Suppressor macrophage (primary cell): Measurements from ENCODE around the gene VAT1.

Experiments used
- DNase-seq, 4 experiments: peaks; one replicate each; pipeline ENCODE4 v3.0.0-alpha.2; 2020 to 2022

VAT1 gene

DNA sequence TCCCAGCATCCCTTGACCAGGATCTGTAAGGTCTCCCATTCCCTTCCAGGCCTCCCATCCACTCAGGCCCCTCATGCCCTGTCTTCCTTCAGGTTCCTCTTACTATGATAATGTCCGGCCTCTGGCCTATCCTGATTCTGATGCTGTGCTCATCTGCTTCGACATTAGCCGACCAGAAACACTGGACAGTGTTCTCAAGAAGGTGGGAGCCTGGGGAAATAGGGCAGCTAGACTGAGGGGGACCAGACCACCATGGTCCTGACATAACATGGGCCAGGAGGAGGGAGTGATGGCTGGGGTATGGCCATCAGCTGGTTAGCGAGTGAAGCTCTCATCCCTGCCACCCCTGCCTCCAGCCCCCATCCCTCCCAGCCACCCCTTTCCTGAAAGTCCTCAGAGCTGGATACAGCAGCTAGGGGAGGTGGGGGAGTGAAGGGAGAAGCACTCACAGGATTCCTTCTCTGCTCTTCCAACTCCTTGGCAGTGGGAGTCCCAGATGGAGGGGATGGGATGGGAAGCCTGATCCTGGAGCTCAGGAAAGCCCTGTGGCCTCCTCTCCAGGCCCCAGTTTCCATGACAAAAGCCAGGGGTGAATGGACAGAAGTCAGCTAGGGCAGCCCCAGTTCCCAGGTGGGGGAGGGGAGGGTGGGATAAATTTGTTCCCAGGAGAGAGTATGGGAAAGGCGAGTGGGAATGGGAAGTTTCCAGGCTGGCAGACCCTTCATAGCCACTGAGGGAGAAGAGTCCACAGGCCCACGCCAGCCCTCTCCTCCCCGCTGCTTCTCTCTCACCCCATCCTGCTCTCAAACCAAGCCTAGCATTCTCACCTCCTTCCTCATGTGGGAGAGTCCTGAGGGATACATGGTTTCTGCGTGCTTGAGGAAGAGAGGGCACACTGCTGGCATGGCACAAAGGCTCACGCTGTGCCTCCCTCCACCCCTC is 5.2 kb upstream of the VAT1 start:
- no peak for DNase-seq

DNA sequence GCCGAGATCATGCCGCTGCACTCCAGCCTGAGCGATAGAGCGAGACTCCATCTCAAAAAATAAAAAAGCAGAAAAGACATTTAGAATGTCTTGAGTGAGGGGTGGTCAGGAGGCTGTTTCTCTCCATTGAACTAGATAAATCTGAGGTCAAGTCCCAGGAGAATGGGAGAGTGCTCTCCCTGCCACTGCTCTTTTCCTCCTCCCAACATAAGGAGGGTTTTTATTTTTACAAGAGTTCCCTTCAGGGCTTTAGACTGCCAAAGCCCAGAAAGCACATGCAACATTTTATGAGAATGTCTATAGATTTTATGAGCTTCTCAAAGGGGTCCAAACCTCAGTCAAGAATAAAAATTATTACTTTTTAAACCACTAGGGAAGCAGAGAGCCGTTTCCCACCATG is 4.4 kb upstream of the VAT1 start:
- no peak for DNase-seq

DNA sequence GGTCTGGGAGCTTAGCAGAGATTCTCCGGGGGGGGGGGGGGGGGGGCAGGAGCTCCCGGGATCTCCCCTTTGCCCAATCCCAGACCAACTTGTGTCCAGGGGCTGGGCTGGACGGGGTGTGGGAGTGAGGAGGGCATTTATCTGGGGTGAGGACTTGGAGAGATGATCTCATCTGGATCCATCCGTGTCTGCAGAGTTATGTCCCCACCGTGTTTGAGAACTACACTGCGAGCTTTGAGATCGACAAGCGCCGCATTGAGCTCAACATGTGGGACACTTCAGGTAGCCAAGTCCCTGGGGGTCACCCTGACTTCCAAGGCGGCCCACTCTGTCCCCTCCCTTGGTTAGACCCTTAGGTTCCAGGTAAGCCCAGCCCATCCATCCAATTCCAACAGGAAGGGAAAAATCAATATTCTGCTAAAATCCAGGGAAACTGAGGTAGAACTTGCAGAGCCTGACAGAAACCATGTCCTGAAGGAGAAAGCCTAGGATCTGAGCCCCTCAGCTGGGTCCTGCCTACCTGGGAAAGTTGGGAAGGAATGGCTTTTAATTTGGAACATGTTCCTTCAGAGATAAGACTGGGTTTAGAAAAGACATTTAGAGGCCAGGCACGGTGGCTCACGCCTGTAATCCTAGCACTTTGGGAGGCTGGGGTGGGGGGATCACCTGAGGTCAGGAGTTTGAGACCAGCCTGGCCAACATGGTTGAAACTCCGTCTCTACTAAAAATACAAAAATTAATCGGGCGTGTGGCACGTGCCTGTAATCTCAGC is 3.8 kb upstream of the VAT1 start:
- DNase-seq, result no peak

DNA sequence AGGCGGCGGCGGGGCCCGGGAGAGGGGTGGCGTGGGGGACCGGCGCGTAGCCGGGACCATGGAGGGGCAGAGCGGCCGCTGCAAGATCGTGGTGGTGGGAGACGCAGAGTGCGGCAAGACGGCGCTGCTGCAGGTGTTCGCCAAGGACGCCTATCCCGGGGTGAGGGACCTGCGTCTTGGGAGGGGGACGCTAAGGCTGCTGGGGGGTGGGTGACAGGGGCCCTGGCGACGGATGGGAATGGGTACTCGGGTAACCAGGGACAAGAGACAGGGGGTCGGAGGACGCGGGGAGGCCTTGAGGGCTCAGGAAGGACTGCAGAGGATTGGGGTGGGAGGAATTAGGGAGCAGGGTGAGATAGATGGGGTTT is 3.1 kb upstream of the VAT1 start:
- no peak for DNase-seq

DNA sequence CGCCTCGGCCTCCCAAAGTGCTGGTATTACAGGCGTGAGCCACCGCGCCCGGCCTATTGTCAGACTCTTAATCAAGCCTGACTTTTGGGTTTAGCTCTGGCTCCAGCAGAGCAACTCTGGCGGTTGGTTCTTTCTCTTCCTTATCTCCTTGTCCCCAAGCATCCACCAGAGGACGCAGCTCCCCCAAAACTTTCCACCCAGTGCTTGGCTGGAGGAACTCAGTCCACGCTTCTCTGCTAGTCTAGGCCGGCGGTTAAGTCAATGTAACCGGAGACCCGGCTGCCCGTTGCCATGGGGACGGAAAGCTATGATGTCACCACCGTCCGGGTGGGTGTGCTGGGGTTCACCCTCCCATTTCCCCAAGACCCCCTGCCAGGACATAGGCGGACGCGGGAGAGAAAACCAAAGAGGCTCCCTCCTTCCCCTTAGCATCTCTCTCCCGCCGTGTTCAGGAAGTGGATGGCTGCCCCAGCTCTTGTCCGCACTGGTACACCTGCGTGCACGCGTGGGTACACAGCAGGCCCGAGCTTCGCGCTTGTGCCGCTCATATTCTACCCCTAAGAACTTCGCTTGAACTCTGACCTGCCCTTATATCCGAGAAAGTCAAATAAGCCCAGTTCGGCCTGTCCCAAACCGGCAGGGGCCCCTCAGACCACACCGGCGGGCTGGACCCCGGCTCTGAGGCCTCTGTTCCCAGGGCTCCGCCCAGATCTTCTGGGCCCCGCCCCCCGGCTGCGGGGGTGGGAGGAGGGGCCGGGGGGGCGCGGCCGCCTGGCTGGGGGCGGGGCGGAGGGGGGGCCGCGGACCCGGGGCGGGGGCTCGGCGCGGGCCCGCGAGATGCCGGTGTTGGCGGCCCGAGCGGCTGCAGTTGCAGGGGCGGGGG is 2.5 kb upstream of the VAT1 start, which contains the start of gene RND2:
Gene RND2 (plus strand): TSS at position 825 of the 883 bp plus-strand sequence. CDS start 117 bp downstream, outside the sequence.
- peak; percentile 88 to 92 (median 92) for DNase-seq

DNA sequence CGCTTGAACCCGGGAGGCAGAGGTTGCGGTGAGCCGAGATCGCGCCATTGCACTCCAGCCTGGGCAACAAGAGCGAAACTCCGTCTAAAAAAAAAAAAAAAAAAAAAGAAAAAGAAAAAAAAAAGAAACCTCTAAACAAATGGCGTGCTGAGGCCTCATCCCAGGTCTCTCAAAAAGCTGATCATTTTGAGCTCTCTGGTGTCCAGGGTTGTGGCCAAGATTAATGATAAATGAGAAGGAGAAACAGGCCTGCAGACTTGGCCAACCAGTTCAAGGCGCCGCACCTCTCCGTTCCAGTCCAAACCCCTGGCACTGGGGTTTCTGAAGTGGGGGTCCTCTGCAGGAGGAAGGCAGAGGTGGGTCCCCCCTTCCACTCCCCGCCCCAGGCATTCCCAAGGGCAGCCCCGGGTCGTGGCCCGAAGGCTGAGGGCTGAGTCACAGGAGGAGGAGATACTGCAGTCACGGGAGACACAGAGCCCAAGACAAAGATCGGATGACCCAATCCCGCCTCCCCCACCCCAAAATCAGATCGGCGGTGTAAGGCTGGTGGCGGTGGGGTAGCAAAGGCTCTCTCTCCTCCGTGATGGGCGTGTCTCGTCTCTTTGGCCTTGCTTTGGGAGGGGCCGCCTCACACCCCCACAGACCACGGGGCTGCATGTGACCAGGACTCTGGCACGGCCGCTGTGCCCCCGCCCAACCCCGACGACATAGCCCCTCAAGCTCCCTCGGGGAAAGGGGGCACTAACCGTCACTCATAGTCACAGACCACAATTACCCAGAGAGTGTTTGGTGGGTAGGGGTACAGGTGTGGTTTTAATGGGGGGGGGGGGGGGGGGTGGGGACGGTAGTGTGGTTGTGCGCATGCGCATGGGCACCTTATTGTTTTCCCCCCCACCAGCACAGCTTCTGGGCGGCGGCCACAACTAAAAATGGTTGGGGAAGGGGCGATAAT is 1.1 kb downstream of the VAT1 start:
- peak; percentile 85 to 93 (median 93) for DNase-seq

DNA sequence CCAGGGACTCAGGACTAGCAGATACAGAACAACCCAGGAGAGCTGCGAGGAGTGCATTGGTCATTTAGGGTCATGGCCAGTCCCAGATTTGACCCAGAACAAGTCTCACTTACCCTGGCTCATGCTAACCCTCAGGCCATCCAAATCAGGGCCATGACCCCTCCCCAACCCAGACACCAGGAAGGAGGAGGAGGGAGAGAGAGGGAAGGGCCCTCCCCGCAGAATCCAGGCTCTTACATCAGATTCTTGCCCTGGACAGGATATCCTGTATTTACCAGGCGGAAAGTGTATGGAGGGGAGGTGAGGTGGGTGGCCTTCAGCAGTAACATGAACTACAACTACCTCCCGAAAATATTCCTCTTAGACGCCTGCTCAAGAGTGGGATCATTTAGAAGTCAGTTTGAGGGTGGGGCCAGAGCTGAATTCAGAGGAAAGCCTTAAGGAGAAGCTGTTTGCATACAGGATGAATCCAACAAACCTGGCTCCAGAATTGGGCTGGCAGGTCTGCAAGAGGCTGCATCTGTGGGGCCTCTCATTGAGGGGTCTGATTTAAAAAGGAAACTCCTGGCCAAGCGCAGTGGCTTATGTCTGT is 2.1 kb downstream of the VAT1 start:
- peak in 3 of 4 experiments; percentile 43 to 55 (median 51) for DNase-seq

DNA sequence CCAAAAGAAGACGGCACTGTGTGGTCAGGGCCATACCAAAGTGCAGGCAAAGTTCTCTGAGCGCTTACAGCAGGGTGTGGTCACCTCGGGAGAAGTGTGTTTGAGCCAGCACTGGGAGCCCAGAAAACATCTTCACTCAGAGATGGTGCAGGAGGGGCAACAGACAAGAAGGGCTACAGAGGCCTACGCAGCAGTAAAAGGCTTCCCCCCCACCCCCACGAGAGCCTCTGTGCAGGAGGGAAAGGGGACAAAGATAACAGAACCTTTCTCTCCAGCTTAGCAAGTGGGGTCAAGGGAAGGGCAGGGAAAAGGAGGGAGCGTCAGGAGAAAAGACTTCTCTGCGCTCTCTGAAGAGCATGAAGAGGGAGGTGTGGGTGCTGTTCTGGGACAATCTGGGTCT is 2.8 kb downstream of the VAT1 start:
- DNase-seq, result no peak

DNA sequence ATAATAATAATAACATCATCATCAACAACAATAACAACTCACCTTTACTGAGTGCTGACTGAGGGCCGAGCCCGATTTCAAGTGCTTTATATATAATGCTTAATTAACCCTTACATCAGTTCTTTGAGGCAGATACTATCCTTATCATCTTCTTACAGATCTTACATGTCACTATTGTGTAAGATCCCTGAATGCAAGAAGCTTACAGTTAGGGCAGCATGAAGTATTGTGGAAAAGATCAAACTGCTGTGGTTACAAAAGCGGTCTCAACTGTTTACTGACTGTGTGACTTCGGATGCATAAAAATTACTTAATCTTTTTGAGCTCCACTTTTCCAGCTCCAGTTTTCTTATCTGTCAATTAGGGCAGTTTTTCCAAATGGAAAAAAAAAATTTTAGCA is 3.3 kb downstream of the VAT1 start:
- DNase-seq, result peak in 2 of 4 experiments; percentile 31 to 34

DNA sequence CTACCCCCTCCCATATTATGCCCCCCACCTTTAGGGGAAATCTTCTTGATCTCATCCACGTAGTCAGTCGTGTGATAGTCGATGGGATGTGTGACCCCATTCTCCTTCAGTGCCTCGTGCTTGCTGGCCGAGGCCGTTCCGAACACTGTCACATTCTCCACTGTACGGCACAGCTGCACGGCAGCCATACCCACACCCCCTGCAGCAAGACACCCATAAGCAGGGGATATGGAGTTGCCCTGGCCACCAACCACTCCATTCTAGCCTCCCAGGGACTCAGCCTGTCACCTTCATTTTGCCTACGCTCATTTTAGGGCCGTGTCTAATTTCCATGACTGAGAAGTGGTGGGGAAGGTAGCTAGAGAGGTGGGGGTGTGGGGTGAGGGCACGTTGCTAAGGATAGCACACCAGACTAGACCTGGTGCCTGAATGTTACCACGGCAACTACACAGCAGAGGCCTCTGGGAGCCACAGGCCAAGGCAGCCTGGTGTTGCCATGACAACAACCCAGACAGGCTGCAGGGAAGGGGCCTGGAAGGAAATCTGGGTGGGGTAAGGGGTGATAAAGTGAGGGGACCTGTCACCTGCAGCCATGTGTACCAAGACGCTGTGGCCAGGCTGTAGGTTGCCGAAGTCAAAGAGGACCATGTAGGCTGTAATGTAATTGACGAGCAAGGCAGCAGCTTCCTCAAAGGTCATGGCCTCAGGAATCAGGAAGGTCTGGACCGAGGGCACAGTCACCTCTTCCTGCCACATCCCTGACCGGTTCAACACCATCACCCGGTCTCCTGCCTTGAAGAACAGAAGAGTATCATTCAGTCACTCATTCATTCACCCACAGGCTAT is 4.0 kb downstream of the VAT1 start:
- DNase-seq, result peak; percentile 35 to 65 (median 57)

DNA sequence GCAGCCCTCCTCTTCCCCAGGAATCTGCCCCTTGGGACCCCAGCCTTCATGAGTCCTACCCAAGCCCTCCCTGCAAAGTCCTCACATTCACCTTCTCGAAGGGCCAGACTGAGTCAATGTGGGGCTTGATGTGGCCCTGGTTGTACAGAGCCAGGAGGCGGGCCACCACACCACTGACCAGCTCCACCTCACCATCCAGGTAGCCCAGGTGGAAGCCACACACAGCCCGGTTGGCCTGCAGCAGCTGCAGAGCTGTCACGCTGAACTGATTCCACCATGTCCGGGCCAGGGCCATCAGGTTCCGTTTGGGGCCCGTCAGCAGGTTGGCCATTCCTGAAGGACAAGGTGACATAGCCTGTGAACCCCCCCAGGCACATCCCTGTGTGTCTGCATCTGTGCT is 6.0 kb downstream of the VAT1 start:
- DNase-seq, result no peak

DNA sequence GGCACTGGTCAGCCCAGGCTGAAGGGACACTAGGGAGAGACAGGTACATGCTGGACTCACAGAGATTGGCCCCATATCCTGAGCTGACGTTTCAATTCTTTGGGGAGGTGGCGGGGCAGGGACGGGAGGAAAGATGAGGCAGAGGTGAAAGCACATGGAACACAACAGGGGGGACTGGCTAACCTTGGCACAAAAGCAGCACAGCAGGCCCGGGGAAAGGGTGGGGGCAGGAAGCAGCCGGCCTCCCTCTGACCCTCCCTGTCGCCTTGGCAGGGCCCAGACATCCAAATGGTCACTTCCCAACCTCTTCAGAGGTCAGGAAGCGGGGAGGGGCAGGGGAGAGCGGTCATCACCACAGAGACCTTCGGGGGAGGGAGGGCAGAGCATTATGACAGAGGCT is 6.6 kb downstream of the VAT1 start:
- no peak for DNase-seq

DNA sequence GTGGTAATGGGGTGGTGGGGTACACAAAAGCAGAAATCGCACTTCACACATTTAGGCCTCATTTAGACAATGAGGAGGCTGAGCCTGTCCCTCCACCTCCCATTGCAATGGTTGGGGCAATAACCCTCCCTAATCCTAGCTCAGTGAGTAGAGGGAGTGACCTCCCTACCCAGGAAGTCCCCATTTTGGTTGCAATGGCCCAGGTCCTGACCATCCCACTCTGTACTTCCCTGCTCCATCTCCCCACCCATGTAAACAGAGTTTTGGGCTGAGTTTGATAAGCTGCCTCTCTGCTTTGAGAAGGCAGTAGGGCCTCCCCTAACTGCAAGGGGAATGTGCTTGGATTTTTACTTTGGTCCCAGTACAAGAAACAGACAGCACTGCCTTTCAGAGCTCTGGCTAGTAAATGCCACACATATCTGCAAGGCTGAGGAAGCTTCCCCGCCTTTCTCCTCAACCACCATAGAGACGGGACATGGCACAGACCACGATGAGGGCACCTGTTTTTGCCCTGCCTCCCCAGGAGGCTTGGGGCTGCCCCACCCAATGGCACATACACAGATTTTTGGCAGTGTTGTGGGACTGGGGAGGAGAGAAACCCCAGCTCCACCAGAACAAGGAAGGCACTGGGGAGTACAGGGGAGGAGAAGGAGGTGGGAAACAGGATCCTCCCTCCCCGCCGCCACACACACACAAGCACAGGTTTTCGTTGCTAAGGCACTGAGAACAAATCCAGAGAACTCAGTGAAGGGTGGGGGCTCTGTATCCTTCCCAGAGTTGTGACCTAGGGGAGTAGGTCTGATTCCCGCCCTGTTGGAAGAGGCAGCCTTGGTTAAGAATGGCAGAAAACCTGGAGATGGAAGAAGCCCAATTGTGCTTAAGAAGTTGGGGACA is 7.3 kb downstream of the VAT1 start:
- DNase-seq, result no peak

DNA sequence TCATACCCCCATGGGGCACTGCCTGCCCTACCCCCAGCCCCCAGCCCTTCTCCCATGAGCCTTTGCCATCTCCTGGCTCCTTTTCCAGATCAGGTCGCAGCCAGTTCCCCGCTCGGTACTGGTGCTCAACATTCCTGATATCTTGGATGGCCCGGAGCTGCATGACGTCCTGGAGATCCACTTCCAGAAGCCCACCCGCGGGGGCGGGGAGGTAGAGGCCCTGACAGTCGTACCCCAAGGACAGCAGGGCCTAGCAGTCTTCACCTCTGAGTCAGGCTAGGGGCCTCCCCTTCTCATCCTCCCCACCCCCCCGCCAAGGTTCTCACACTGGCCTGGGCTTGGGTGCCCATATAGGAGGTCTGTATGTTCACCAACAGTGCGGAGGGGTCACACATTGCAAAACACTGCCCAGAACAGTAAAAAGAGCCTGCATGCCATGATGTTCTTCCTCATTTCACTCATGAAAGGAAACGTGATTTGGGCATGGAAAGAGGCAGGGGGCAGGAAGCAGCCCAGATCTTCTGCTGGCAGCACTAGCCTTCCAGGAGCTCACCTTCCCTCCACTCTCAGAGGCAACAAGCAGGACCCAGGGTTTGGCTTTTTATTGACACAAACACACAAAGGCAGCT is 8.1 kb downstream of the VAT1 start:
- DNase-seq, result peak in 3 of 4 experiments; percentile 54 to 59 (median 58)

DNA sequence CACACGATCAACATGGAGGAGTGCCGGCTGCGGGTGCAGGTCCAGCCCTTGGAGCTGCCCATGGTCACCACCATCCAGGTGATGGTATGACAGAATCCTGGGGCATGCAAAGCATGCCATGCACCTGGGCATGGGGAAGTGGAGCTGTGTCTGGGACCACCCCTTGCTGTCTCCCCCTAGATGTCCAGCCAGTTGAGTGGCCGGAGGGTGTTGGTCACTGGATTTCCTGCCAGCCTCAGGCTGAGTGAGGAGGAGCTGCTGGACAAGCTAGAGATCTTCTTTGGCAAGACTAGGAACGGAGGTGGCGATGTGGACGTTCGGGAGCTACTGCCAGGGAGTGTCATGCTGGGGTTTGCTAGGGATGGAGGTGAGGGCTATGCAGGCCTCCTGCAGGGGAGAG is 8.9 kb downstream of the VAT1 start:
- no peak for DNase-seq

DNA sequence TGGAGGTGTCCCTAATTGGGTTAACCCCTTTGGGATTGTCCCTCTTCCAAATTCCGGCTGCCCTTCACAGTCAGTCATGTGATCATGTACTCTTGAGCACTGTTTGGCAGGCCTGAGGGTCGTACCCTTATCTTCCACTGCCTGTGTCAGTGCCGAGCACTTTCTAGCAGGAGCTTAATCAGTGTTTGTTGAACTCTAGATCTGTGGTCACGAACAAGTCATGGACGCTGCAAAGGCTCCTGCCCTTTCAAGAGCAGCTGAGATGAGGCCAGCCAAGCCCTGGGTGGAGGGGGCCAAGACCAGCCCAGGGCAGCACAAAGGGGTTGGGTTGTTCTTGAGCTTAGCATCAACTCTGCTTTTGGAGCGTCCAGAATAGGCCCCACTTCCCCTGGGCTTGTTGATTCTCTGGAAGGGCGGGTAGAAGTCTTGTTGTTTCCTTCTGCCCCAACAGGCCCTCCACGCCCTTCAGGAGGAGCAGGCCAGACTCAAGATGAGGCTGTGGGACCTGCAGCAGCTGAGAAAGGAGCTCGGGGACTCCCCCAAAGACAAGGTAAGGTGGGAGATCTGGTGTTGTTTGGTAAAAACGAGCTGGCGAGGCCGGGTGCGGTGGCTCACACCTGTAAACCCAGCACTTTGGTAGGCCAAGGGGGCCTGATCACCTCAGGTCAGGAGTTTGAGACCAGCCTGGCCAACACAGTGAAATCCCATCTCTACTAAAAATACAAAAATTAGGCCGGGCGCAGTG is 10.3 kb downstream of the VAT1 start:
- DNase-seq, result no peak

DNA sequence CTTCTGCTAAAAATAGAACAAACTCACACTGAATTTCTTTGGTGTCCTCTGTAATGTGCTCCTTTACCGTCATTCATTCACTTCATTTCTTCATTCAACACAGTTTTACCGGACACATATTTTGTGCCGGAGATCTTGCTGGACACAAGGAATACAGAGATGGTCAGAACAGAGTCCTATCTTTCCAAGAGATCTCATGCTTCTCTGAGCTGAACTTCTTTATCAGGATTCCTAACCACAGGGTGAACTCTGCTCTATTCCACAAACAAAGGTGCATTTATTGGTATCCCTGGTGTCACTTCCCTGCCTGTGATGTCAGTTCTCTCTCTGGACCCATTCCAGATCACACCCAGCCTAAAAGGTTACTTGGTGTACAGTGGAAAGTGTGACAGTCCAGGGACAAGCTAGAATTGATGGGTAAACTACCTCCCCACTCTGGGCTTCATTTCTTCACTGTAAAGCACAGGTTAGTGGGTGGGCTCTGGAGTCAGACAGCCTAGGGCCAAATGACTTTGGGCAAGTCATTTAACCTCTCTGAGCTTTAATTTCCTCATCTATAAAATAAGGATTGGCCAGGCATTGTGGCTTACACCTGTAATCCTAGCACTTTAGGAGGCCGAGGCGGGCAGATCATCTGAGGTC is 11.4 kb downstream of the VAT1 start:
- DNase-seq, result peak in 1 of 4 experiments; percentile 1
